A549 (cell line): ENCODE data around the gene TRIO. TPM values are rescaled to one million over a fixed set of nuclear protein-coding genes. Genes with fewer than 3 reads are reported as not detected.
A peak's percentile ranks its signal among the peaks of the same experiment; 100 is the strongest.

ENCODE experiments used
- ATAC-seq, 2 experiments: fragments of 200-7000 bp in 1 of 2; fragments of >200 bp in 1 of 2; cut with Nextera tagmentation in 1 of 2; cut with Tn5 transposase in 1 of 2; 3 replicates each; pipeline versions ENCODE4 v1.8.0 to v1.9.1; 2018 to 2020; ENCODE audit warnings: mild to moderate bottlenecking in 1 of 2, moderate library complexity in 1 of 2
- CTCF ChIA-PET: fragments of 300-600 bp; sonication (Branson Sonifier 250); formaldehyde crosslinking; extraction: SDS; loops from one replicate; lab custom pipeline; 2021; ENCODE audit warnings: antibody characterized with exemption, inconsistent platforms; lab: Yijun Ruan, JAX
- POLR2A ChIA-PET: fragments of 350-600 bp; formaldehyde crosslinking; extraction: SDS; loops from one replicate; lab custom pipeline; 2021; ENCODE audit warnings: antibody characterized with exemption, inconsistent platforms; lab: Yijun Ruan, JAX
- DNase-seq, 2 experiments: peaks; one replicate each; pipeline versions ENCODE4 v3.0.0 to v3.0.0-alpha.2; 2011 to 2016; ENCODE audit warnings: low read depth in 1 of 2, low spot score in 1 of 2
- FAIRE-seq: peaks from 2 replicates; lab custom pipeline; 2011; peaks lifted over from hg19 to GRCh38; lab: Jason Lieb, UNC
- H3K27ac ChIP-seq, 2 experiments: fragments of >200 bp; sonication (Bioruptor Twin); formaldehyde crosslinking; 3 replicates each; pipeline ENCODE4 v1.5.1; 2016 to 2017
- H3K4me1 ChIP-seq: fragments of >200 bp; sonication (Bioruptor Twin); formaldehyde crosslinking; 3 replicates; pipeline ENCODE4 v1.6.1; 2016
- H3K4me2 ChIP-seq: fragments of >200 bp; sonication (Bioruptor Twin); formaldehyde crosslinking; 3 replicates; pipeline ENCODE4 v1.6.1; 2016
- H3K4me3 ChIP-seq: fragments of >200 bp; sonication (Bioruptor Twin); formaldehyde crosslinking; 3 replicates; pipeline ENCODE4 v1.5.1; 2016
- H3K9me3 ChIP-seq: fragments of >200 bp; sonication (Bioruptor Twin); formaldehyde crosslinking; 3 replicates; pipeline ENCODE4 v1.6.1; 2016
- ATOH8 ChIP-seq: fragments of 250-450 bp; sonication (Bioruptor Pico); IDR thresholded peaks from 2 replicates; pipeline ENCODE4 v1.5.0; 2020; ENCODE audit warnings: low read depth, mild to moderate bottlenecking, moderate library complexity
- BCL3 ChIP-seq: fragments of >200 bp; sonication (Bioruptor Twin); formaldehyde crosslinking; IDR thresholded peaks from 3 replicates; pipeline ENCODE4 v1.6.1; 2016
- BHLHE40 ChIP-seq: IDR thresholded peaks from 2 replicates; pipeline ENCODE4 v1.6.1; 2012; ENCODE audit warnings: low read depth, low read length, inconsistent platforms
- CBX2 ChIP-seq: fragments of 200-600 bp; sonication (generic); IDR thresholded peaks from 2 replicates; pipeline ENCODE4 v1.6.1; 2016; ENCODE audit warnings: low read depth, mild to moderate bottlenecking, borderline replicate concordance
- CBX8 ChIP-seq: fragments of 200-600 bp; sonication (generic); IDR thresholded peaks from 2 replicates; pipeline ENCODE4 v1.6.1; 2016
- CHD2 ChIP-seq: fragments of 150-350 bp; IDR thresholded peaks from 2 replicates; pipeline ENCODE4 v1.6.1; 2014; ENCODE audit warnings: low read length; ENCODE audit not compliant: partially characterized antibody
- EP300 ChIP-seq, 2 experiments: fragments of >200 bp; sonication (Bioruptor Twin); formaldehyde crosslinking; IDR thresholded peaks; 2 replicates in 1 of 2; 3 replicates in 1 of 2; pipeline ENCODE4 v1.6.1; 2016 to 2017
- FOSB ChIP-seq: fragments of 250-450 bp; sonication (Bioruptor Pico); IDR thresholded peaks from 2 replicates; pipeline ENCODE4 v1.5.0; 2020; ENCODE audit warnings: mild to moderate bottlenecking, moderate library complexity
- GATA3 ChIP-seq: IDR thresholded peaks from 2 replicates; pipeline ENCODE4 v1.6.1; 2012; ENCODE audit warnings: borderline replicate concordance
- HDAC2 ChIP-seq: fragments of 200-600 bp; sonication (generic); IDR thresholded peaks from 2 replicates; pipeline ENCODE4 v1.6.1; 2016
- HMGXB4 ChIP-seq: fragments of 250-450 bp; sonication (Bioruptor Pico); IDR thresholded peaks from 2 replicates; pipeline ENCODE4 v1.5.0; 2021; ENCODE audit warnings: mild to moderate bottlenecking, moderate library complexity, borderline replicate concordance
- HOXA7 ChIP-seq: fragments of 250-450 bp; sonication (Bioruptor Pico); IDR thresholded peaks from 2 replicates; pipeline ENCODE4 v1.5.0; 2020; ENCODE audit warnings: mild to moderate bottlenecking, moderate library complexity
- HOXB13 ChIP-seq: fragments of 250-450 bp; sonication (Bioruptor Pico); IDR thresholded peaks from 2 replicates; pipeline ENCODE4 v1.5.0; 2020; ENCODE audit warnings: low read depth, mild to moderate bottlenecking, moderate library complexity
- JUN ChIP-seq, 2 experiments: fragments of >200 bp; sonication (Bioruptor Twin); formaldehyde crosslinking; IDR thresholded peaks; 2 replicates in 1 of 2; 3 replicates in 1 of 2; pipeline ENCODE4 v1.6.1; 2016 to 2017
- JUNB ChIP-seq: fragments of >200 bp; sonication (Bioruptor Twin); formaldehyde crosslinking; IDR thresholded peaks from 2 replicates; pipeline ENCODE4 v1.6.1; 2016
- KDM1A ChIP-seq: fragments of 200-600 bp; sonication (generic); IDR thresholded peaks from 2 replicates; pipeline ENCODE4 v1.6.1; 2016; ENCODE audit warnings: low read depth, mild to moderate bottlenecking
- KDM5A ChIP-seq: fragments of 200-600 bp; sonication (generic); IDR thresholded peaks from 2 replicates; pipeline ENCODE4 v1.6.1; 2016; ENCODE audit warnings: antibody characterized with exemption, mild to moderate bottlenecking
- MAFK ChIP-seq: fragments of 450-650 bp; IDR thresholded peaks from 2 replicates; pipeline ENCODE4 v1.6.1; 2014; ENCODE audit not compliant: partially characterized antibody
- MAX ChIP-seq: IDR thresholded peaks from 2 replicates; pipeline ENCODE4 v1.6.1; 2012
- MAZ ChIP-seq: fragments of 150-350 bp; IDR thresholded peaks from 2 replicates; pipeline ENCODE4 v1.6.1; 2014; ENCODE audit warnings: antibody characterized with exemption, low read depth, low read length, borderline replicate concordance
- MYC ChIP-seq: IDR thresholded peaks from 2 replicates; pipeline ENCODE4 v1.6.1; 2012; ENCODE audit warnings: mild to moderate bottlenecking, inconsistent platforms, low read length, improper control_type of control experiment, borderline replicate concordance
- NFE2L2 ChIP-seq: fragments of 150-350 bp; conservative IDR thresholded peaks from 2 replicates; pipeline ENCODE4 v1.6.1; 2014; ENCODE audit warnings: low read length
- NPAS2 ChIP-seq: fragments of 250-450 bp; sonication (Bioruptor Pico); IDR thresholded peaks from 2 replicates; pipeline ENCODE4 v1.8.0; 2022; ENCODE audit warnings: mild to moderate bottlenecking, moderate library complexity, borderline replicate concordance
- NR3C1 ChIP-seq: fragments of >200 bp; sonication (Bioruptor Twin); formaldehyde crosslinking; IDR thresholded peaks from 3 replicates; pipeline ENCODE4 v1.6.1; 2017
- PHF8 ChIP-seq: fragments of 200-600 bp; sonication (generic); IDR thresholded peaks from 2 replicates; pipeline ENCODE4 v1.6.1; 2016; ENCODE audit warnings: low read depth, mild to moderate bottlenecking, antibody characterized with exemption, moderate library complexity, borderline replicate concordance
- POLR2A ChIP-seq: IDR thresholded peaks from 2 replicates; pipeline ENCODE4 v1.6.1; 2012; ENCODE audit warnings: mild to moderate bottlenecking, low read length
- POLR2AphosphoS2 ChIP-seq: conservative IDR thresholded peaks from 2 replicates; pipeline ENCODE4 v1.6.1; 2012; ENCODE audit warnings: low read length, improper control_type of control experiment, inconsistent platforms
- RFX5 ChIP-seq: fragments of 450-650 bp; IDR thresholded peaks from 2 replicates; pipeline ENCODE4 v1.7.1; 2014; ENCODE audit warnings: antibody characterized with exemption, mild to moderate bottlenecking, moderate library complexity
- TFCP2L1 ChIP-seq: fragments of 250-450 bp; sonication (Bioruptor Pico); IDR thresholded peaks from 2 replicates; pipeline ENCODE4 v1.5.0; 2021; ENCODE audit warnings: mild to moderate bottlenecking
- TP53 ChIP-seq: fragments of 250-450 bp; sonication (Bioruptor Pico); IDR thresholded peaks from 2 replicates; pipeline ENCODE4 v1.5.0; 2021; ENCODE audit warnings: mild to moderate bottlenecking, moderate library complexity
- ZNF302 ChIP-seq: fragments of 250-450 bp; sonication (Bioruptor Pico); IDR thresholded peaks from 2 replicates; pipeline ENCODE4 v1.9.0; 2021; ENCODE audit warnings: inconsistent platforms, mild to moderate bottlenecking, moderate library complexity
- ZSCAN20 ChIP-seq: fragments of 250-450 bp; sonication (Bioruptor Pico); IDR thresholded peaks from 2 replicates; pipeline ENCODE4 v1.8.0; 2022; ENCODE audit warnings: mild to moderate bottlenecking, moderate library complexity
- WGBS: methylation state at CpG from one replicate; pipeline ENCODE4 v1.1.6; 2017; ENCODE audit errors: missing lambda C conversion rate; 5-methylcytosine and 5-hydroxymethylcytosine counted together
- polyA plus RNA-seq, 4 experiments: library from polyadenylated mRNA; depleted of rRNA in 3 of 4; stranded (reverse); fragments of >200 nt; fragmentation: RNase III in 1 of 4; extraction: RNeasy Plus Mini Kit Qiagen cat#74134 plus additional on column Dnase treatment in 1 of 4; gene quantifications; 2 replicates in 3 of 4; 3 replicates in 1 of 4; pipeline ENCODE4 v1.2.3, GENCODE V29; 2011 to 2017
- TF ChIP-seq, protein P1 (sequence below): IDR thresholded peaks from 2 replicates; pipeline ENCODE4 v1.6.1; 2012; ENCODE audit warnings: low read depth, borderline replicate concordance

Gene TRIO
- polyA plus RNA-seq, 2 of the 4 experiments (the other 2 are of a cell fraction): 47.5 to 79.0 TPM

DNA sequence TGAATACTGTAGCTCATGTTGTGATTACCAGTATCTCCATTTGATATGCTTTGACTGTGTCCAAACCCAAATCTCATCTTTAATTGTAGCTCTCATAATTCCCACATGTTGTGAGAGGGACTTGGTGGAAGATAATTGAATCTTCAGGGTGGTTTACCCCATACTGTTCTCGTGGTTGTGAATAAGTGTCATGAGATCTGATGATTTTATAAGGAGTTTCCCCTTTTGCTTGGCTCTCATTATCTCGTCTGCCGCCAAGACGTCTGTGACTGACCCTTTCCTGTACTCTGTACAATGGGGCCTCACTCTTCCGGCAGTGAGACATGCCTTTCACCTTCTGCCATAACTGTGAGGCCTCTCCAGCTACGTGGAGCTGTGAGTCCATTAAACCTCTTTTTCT, 59.3 kb downstream of the TRIO start:
- no peak for TF ChIP-seq EP300 (IDR thresholded peaks at IDR 0.05)
- no peak for TF ChIP-seq HDAC2
- TF ChIP-seq CBX8: no peak
- TF ChIP-seq POLR2A: no peak
- no peak for TF ChIP-seq HMGXB4 (CRISPR knock-in tag)
- TF ChIP-seq JUN (IDR thresholded peaks at IDR 0.05): no peak
- no peak for TF ChIP-seq NR3C1
- no peak for TF ChIP-seq BHLHE40
- TF ChIP-seq NFE2L2: no peak
- no peak for TF ChIP-seq CBX2
- TF ChIP-seq MYC: no peak
- no peak for TF ChIP-seq MAX
- TF ChIP-seq PHF8: no peak
- TF ChIP-seq MAFK: no peak
- TF ChIP-seq, protein P1, sequence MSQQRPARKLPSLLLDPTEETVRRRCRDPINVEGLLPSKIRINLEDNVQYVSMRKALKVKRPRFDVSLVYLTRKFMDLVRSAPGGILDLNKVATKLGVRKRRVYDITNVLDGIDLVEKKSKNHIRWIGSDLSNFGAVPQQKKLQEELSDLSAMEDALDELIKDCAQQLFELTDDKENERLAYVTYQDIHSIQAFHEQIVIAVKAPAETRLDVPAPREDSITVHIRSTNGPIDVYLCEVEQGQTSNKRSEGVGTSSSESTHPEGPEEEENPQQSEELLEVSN: no peak
- no peak for TF ChIP-seq FOSB (CRISPR knock-in tag)
- no peak for TF ChIP-seq GATA3
- TF ChIP-seq TFCP2L1 (CRISPR knock-in tag): no peak
- no peak for TF ChIP-seq NPAS2 (CRISPR knock-in tag)
- no peaks in the 10 kb centered on the region for H3K9me3 ChIP-seq
- H3K4me2 ChIP-seq: peak overlapping the region; percentile 87; the same call in 2 of the 3 replicates
- ATAC-seq (no peak), FAIRE-seq (no peak), DNase-seq (no peak)
- WGBS: 79% methylated on average over 6 of the region's 6 CpGs
- H3K4me1 ChIP-seq: peaks cover 90% of the 10 kb centered on the region
- CTCF ChIA-PET: interaction anchor here (1.5 to 3.3 kb wide), 3 partner anchors 9 to 162 kb away, joined by 3 to 28 read pairs (median 6); no protein-coding TSS in a partner anchor
- POLR2A ChIA-PET: no interaction called here
- H3K4me3 ChIP-seq: no peak overlapping the region
- peak overlapping the region; percentile 1 to 64; a peak in 3 of 6 replicates for H3K27ac ChIP-seq

GRCh38 chr5:14204011-14204670, 61.0 kb downstream of the TRIO start:
- ATAC-seq: peak; percentile 22 to 30; a peak in 4 of 6 replicates
- Histone ChIP-seq H3K27ac (peak overlapping the region; percentile 87 to 92), H3K4me3 (peak overlapping the region; percentile 23; the same call in 2 of the 3 replicates), H3K9me3 (no peaks in the 10 kb centered on the region), H3K4me2 (peak overlapping the region; percentile 87), H3K4me1 (peaks cover 91% of the 10 kb centered on the region)
- CTCF ChIA-PET: interaction anchor here (1.1 to 3.3 kb wide), 9 partner anchors 10 to 95 kb away, joined by 3 to 28 read pairs (median 4); partner anchors contain the start of gene TRIO
- no peak for FAIRE-seq
- DNase-seq: no peak
- 28% methylated on average over 6 of the region's 6 CpGs for WGBS
- POLR2A ChIA-PET: interaction anchor here (0.6 kb wide), 1 partner anchor 66 kb away, joined by 3 read pairs; no protein-coding TSS in a partner anchor
- TF ChIP-seq KDM1A (no peak), ZNF302 (CRISPR knock-in tag) (no peak), ATOH8 (CRISPR knock-in tag) (no peak), POLR2AphosphoS2 (no peak), KDM5A (no peak), ZSCAN20 (no peak), HOXB13 (CRISPR knock-in tag) (no peak), TP53 (CRISPR knock-in tag) (no peak), HMGXB4 (CRISPR knock-in tag) (no peak), GATA3 (no peak), HOXA7 (CRISPR knock-in tag) (no peak), MAZ (no peak), RFX5 (no peak), MYC (no peak), CHD2 (no peak), JUNB (no peak), BCL3 (no peak)
